Measurements from ENCODE around the gene KIRREL3.
A peak's percentile ranks its signal among the peaks of the same experiment; 100 is the strongest.
"Not testable (repeated sequence)": the region's sequence is repeated elsewhere in the genome, so short reads cannot be mapped to it uniquely, and the experiment has no call there.

KIRREL3 gene

DNA sequence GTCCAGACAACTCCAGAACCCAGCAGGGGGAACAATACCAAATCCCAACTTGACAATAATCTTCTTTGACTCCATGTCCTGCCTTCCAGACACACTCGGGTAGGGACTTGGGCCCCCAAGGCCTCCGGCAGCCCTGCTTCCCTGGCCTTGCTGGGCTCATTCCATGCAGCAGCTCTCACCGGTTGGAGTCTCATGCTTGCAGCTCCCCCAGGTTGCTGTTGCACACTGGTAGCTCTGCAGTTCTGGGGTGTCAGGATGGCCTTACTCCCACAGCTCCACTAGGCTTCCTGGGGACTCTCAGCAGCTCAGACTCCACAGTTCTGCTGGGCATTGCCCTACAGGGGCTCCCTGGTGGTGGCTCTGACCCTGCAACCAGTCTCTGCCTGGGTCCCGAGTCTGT lies 602.3 kb downstream of the KIRREL3 start:
- no peaks in the 10 kb centered on the region for H3K9me3 ChIP-seq (ENCODE audit: control insufficient read depth in 2 of 2, low read length in 2 of 2)
- H3K9ac ChIP-seq (ENCODE audit: low read depth in 1 of 2, low read length in 2 of 2), result no peak overlapping the region
- H3K27me3 ChIP-seq (ENCODE audit: control insufficient read depth in 2 of 2, insufficient read depth in 2 of 2, low read length in 2 of 2), result no peaks in the 10 kb centered on the region
- no peak overlapping the region for H3K27ac ChIP-seq (ENCODE audit: low read depth in 2 of 2, low read length in 2 of 2)
- H3K4me1 ChIP-seq (ENCODE audit: control insufficient read depth in 2 of 2, insufficient read depth in 2 of 2, low read length in 2 of 2), result peaks cover 7 to 9% of the 10 kb centered on the region in 2 donors
- H3K4me3 ChIP-seq (ENCODE audit: low read length in 2 of 2), result no peak overlapping the region
- no peaks in the 10 kb centered on the region for H3K36me3 ChIP-seq (ENCODE audit: control insufficient read depth in 2 of 2, insufficient read depth in 2 of 2, low read length in 2 of 2)

DNA sequence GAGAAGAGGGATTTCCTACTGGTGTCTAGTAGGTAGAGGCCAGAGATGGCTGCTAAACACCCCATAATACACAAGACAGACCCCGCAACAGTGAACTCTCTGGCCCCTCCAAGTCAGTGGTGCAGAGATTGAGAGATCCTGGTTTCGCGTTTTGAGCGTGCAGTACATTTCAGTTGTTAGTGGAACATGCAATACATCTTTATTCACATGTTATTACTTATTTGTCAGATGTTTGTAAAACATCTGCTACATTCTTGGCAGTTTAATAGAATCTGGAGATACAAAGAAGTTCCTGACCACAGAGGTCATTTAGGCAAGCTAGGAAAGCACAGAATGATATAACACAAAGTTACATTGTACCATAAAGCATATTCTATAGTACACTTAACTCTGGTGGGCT lies 603.6 kb downstream of the KIRREL3 start:
- Histone ChIP-seq H3K4me3 (ENCODE audit: low read length in 2 of 2) (no peak overlapping the region), H3K9ac (ENCODE audit: low read depth in 1 of 2, low read length in 2 of 2) (no peak overlapping the region), H3K27me3 (ENCODE audit: control insufficient read depth in 2 of 2, insufficient read depth in 2 of 2, low read length in 2 of 2) (no peaks in the 10 kb centered on the region), H3K36me3 (ENCODE audit: control insufficient read depth in 2 of 2, insufficient read depth in 2 of 2, low read length in 2 of 2) (no peaks in the 10 kb centered on the region), H3K4me1 (ENCODE audit: control insufficient read depth in 2 of 2, insufficient read depth in 2 of 2, low read length in 2 of 2) (peaks cover 5 to 10% of the 10 kb centered on the region in 2 donors), H3K27ac (ENCODE audit: low read depth in 2 of 2, low read length in 2 of 2) (no peak overlapping the region), H3K9me3 (ENCODE audit: control insufficient read depth in 2 of 2, low read length in 2 of 2) (no peaks in the 10 kb centered on the region)

DNA sequence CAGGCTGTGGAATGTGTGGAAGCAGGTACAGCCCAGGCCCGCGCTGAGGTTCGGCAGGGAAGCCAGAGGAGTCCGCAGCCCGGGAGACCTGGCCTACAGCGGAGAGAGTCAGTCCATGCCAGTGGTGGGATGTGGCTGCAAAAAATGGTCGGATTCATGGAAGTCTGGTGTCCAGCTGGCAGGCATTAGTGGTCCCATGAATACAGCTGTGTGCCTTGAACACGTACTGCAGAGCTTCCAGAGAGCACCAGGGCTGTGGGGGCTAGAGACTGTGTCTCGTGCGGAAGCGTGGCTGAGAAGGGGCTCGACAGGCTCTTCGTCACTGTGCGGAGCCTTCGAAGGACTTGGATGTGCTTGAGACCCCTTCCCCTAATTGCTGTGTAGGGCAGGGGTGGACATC lies 604.3 kb downstream of the KIRREL3 start:
- not testable (repeated sequence) for H3K4me3 ChIP-seq (ENCODE audit: low read length in 2 of 2); H3K9ac ChIP-seq (ENCODE audit: low read depth in 1 of 2, low read length in 2 of 2); H3K27ac ChIP-seq (ENCODE audit: low read depth in 2 of 2, low read length in 2 of 2); H3K36me3 ChIP-seq (ENCODE audit: control insufficient read depth in 2 of 2, insufficient read depth in 2 of 2, low read length in 2 of 2); H3K27me3 ChIP-seq (ENCODE audit: control insufficient read depth in 2 of 2, insufficient read depth in 2 of 2, low read length in 2 of 2); H3K9me3 ChIP-seq (ENCODE audit: control insufficient read depth in 2 of 2, low read length in 2 of 2)
- peaks cover 9 to 13% of the 10 kb centered on the region in 2 donors for H3K4me1 ChIP-seq (ENCODE audit: control insufficient read depth in 2 of 2, insufficient read depth in 2 of 2, low read length in 2 of 2)

DNA sequence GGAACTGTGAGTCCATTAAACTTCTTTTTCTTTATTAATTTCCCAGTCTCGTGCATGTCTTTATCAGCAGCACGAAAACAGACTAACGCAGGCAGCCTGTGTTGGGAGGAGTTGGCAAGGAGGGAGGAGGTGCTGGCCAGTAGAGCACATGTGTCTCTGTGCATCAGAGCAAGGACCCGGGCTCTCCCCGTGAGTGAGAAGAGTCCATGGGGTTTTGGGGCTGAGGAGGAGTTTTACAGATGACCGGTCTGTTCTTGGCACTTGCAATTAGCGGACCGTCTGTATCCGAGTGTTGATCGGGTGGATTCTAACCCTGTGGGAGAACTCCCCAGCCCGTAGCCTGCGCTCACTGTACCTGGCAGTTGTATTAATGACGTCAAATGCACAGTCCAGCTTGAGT lies 604.8 kb downstream of the KIRREL3 start:
- peaks cover 9 to 13% of the 10 kb centered on the region in 2 donors for H3K4me1 ChIP-seq (ENCODE audit: control insufficient read depth in 2 of 2, insufficient read depth in 2 of 2, low read length in 2 of 2)
- not testable (repeated sequence) for H3K27ac ChIP-seq (ENCODE audit: low read depth in 2 of 2, low read length in 2 of 2); H3K27me3 ChIP-seq (ENCODE audit: control insufficient read depth in 2 of 2, insufficient read depth in 2 of 2, low read length in 2 of 2); H3K36me3 ChIP-seq (ENCODE audit: control insufficient read depth in 2 of 2, insufficient read depth in 2 of 2, low read length in 2 of 2); H3K4me3 ChIP-seq (ENCODE audit: low read length in 2 of 2); H3K9ac ChIP-seq (ENCODE audit: low read depth in 1 of 2, low read length in 2 of 2); H3K9me3 ChIP-seq (ENCODE audit: control insufficient read depth in 2 of 2, low read length in 2 of 2)

GRCh38 chr11:126394634-126395072 lies 605.9 kb downstream of the KIRREL3 start:
- H3K4me1 ChIP-seq (ENCODE audit: control insufficient read depth in 2 of 2, insufficient read depth in 2 of 2, low read length in 2 of 2), result peaks cover 9 to 13% of the 10 kb centered on the region in 2 donors
- H3K36me3 ChIP-seq (ENCODE audit: control insufficient read depth in 2 of 2, insufficient read depth in 2 of 2, low read length in 2 of 2); H3K4me3 ChIP-seq (ENCODE audit: low read length in 2 of 2); H3K27ac ChIP-seq (ENCODE audit: low read depth in 2 of 2, low read length in 2 of 2); H3K9me3 ChIP-seq (ENCODE audit: control insufficient read depth in 2 of 2, low read length in 2 of 2); H3K9ac ChIP-seq (ENCODE audit: low read depth in 1 of 2, low read length in 2 of 2); H3K27me3 ChIP-seq (ENCODE audit: control insufficient read depth in 2 of 2, insufficient read depth in 2 of 2, low read length in 2 of 2): not testable (repeated sequence)

DNA sequence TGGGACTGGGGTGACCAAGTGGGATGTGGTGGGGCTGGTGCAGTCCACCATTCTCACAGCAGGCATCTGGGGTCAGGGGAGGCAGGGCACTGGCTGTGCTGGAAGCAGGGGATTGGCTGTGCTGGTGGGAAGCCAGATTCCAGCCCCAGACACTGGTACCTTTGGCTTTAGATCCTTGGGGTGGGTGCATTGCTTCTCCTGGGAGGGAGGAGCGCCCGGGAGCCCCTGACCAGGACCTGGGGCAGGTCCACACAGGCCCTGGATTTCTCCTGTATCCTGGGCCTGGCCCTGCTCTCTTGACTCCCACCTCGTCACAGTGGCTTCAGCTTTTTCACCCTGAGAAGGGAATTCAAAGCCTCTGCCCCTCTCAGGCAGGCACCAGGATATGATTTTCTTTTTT lies 606.5 kb downstream of the KIRREL3 start:
- Histone ChIP-seq H3K9ac (ENCODE audit: low read depth in 1 of 2, low read length in 2 of 2) (no peak overlapping the region), H3K4me3 (ENCODE audit: low read length in 2 of 2) (no peak overlapping the region), H3K9me3 (ENCODE audit: control insufficient read depth in 2 of 2, low read length in 2 of 2) (no peaks in the 10 kb centered on the region), H3K27me3 (ENCODE audit: control insufficient read depth in 2 of 2, insufficient read depth in 2 of 2, low read length in 2 of 2) (no peaks in the 10 kb centered on the region), H3K4me1 (ENCODE audit: control insufficient read depth in 2 of 2, insufficient read depth in 2 of 2, low read length in 2 of 2) (peaks cover 9 to 13% of the 10 kb centered on the region in 2 donors), H3K27ac (ENCODE audit: low read depth in 2 of 2, low read length in 2 of 2) (no peak overlapping the region), H3K36me3 (ENCODE audit: control insufficient read depth in 2 of 2, insufficient read depth in 2 of 2, low read length in 2 of 2) (no peaks in the 10 kb centered on the region)

- Histone ChIP-seq H3K27ac (ENCODE audit: low read depth in 2 of 2, low read length in 2 of 2) (no peak overlapping the region), H3K27me3 (ENCODE audit: control insufficient read depth in 2 of 2, insufficient read depth in 2 of 2, low read length in 2 of 2) (no peaks in the 10 kb centered on the region), H3K4me1 (ENCODE audit: control insufficient read depth in 2 of 2, insufficient read depth in 2 of 2, low read length in 2 of 2) (peaks cover 9 to 13% of the 10 kb centered on the region in 2 donors), H3K36me3 (ENCODE audit: control insufficient read depth in 2 of 2, insufficient read depth in 2 of 2, low read length in 2 of 2) (no peaks in the 10 kb centered on the region), H3K9me3 (ENCODE audit: control insufficient read depth in 2 of 2, low read length in 2 of 2) (no peaks in the 10 kb centered on the region), H3K4me3 (ENCODE audit: low read length in 2 of 2) (no peak overlapping the region), H3K9ac (ENCODE audit: low read depth in 1 of 2, low read length in 2 of 2) (no peak overlapping the region)
These were observed 607.4 kb downstream of the KIRREL3 start for GRCh38 chr11:126393143-126393542.

DNA sequence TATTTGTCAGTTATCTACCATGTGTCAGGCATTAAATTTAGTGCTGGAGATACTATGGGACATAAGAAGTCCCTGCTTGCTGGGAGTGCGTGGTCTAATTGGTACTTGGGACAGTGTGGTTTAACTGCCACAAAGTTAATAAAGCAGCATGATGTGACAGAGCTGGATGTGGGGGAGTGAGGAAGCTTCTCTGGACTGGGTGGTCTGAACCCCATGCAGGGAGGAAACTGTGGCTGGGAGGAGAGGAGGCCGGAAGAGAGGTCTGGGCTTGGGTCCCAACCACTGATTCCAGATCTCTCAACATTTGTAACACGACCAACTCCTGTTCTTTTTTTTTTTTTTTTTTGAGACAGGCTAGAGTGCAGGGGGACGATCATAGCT lies 607.9 kb downstream of the KIRREL3 start:
- no peak overlapping the region for H3K9ac ChIP-seq (ENCODE audit: low read depth in 1 of 2, low read length in 2 of 2)
- H3K4me3 ChIP-seq (ENCODE audit: low read length in 2 of 2), result no peak overlapping the region
- peaks cover 9 to 13% of the 10 kb centered on the region in 2 donors for H3K4me1 ChIP-seq (ENCODE audit: control insufficient read depth in 2 of 2, insufficient read depth in 2 of 2, low read length in 2 of 2)
- H3K27ac ChIP-seq (ENCODE audit: low read depth in 2 of 2, low read length in 2 of 2), result no peak overlapping the region
- H3K36me3 ChIP-seq (ENCODE audit: control insufficient read depth in 2 of 2, insufficient read depth in 2 of 2, low read length in 2 of 2), result no peaks in the 10 kb centered on the region
- H3K9me3 ChIP-seq (ENCODE audit: control insufficient read depth in 2 of 2, low read length in 2 of 2), result no peaks in the 10 kb centered on the region
- H3K27me3 ChIP-seq (ENCODE audit: control insufficient read depth in 2 of 2, insufficient read depth in 2 of 2, low read length in 2 of 2), result no peaks in the 10 kb centered on the region

GRCh38 chr11:126391970-126392632 lies 608.5 kb downstream of the KIRREL3 start:
- Histone ChIP-seq H3K36me3 (ENCODE audit: control insufficient read depth in 2 of 2, insufficient read depth in 2 of 2, low read length in 2 of 2) (no peaks in the 10 kb centered on the region), H3K27me3 (ENCODE audit: control insufficient read depth in 2 of 2, insufficient read depth in 2 of 2, low read length in 2 of 2) (no peaks in the 10 kb centered on the region), H3K4me1 (ENCODE audit: control insufficient read depth in 2 of 2, insufficient read depth in 2 of 2, low read length in 2 of 2) (peaks cover 9 to 13% of the 10 kb centered on the region in 2 donors), H3K9ac (ENCODE audit: low read depth in 1 of 2, low read length in 2 of 2) (no peak overlapping the region), H3K9me3 (ENCODE audit: control insufficient read depth in 2 of 2, low read length in 2 of 2) (no peaks in the 10 kb centered on the region), H3K4me3 (ENCODE audit: low read length in 2 of 2) (no peak overlapping the region), H3K27ac (ENCODE audit: low read depth in 2 of 2, low read length in 2 of 2) (no peak overlapping the region)

GRCh38 chr11:126391286-126391954 lies 609.1 kb downstream of the KIRREL3 start:
- no peaks in the 10 kb centered on the region for H3K36me3 ChIP-seq (ENCODE audit: control insufficient read depth in 2 of 2, insufficient read depth in 2 of 2, low read length in 2 of 2)
- H3K9me3 ChIP-seq (ENCODE audit: control insufficient read depth in 2 of 2, low read length in 2 of 2), result no peaks in the 10 kb centered on the region
- H3K4me3 ChIP-seq (ENCODE audit: low read length in 2 of 2), result no peak overlapping the region
- no peaks in the 10 kb centered on the region for H3K27me3 ChIP-seq (ENCODE audit: control insufficient read depth in 2 of 2, insufficient read depth in 2 of 2, low read length in 2 of 2)
- H3K9ac ChIP-seq (ENCODE audit: low read depth in 1 of 2, low read length in 2 of 2), result no peak overlapping the region
- peak overlapping the region in 1 of 2 donors; percentile 32 for H3K27ac ChIP-seq (ENCODE audit: low read depth in 2 of 2, low read length in 2 of 2)
- H3K4me1 ChIP-seq (ENCODE audit: control insufficient read depth in 2 of 2, insufficient read depth in 2 of 2, low read length in 2 of 2), result peaks cover 11 to 19% of the 10 kb centered on the region in 2 donors
